GM12873 (cell line): Measurements from ENCODE around the gene AIFM3.

Experiments
- CTCF ChIP-seq: IDR thresholded peaks from 2 replicates; pipeline ENCODE4 v1.5.1; 2012; ENCODE audit warnings: low read depth, mild to moderate bottlenecking, moderate library complexity, low read length, control low read depth; ENCODE audit not compliant: insufficient read depth; ENCODE audit errors: missing control alignments

The AIFM3 gene

GRCh38 chr22:20965104-20965887 lies 1.8 kb upstream of the AIFM3 start:
- no peak for TF ChIP-seq CTCF

GRCh38 chr22:20965888-20966855 lies 883 bp upstream of the AIFM3 start:
- TF ChIP-seq CTCF, result no peak

GRCh38 chr22:20967697-20968211 lies 699 bp downstream of the AIFM3 start:
- no peak for TF ChIP-seq CTCF

GRCh38 chr22:20968281-20968977 lies 1.4 kb downstream of the AIFM3 start:
- TF ChIP-seq CTCF, result no peak

- TF ChIP-seq CTCF, result no peak
These were observed 4.0 kb downstream of the AIFM3 start for GRCh38 chr22:20970939-20971657.

GRCh38 chr22:20972933-20973577 lies 6.0 kb downstream of the AIFM3 start:
- TF ChIP-seq CTCF, result no peak
